ENCODE data around the gene DPYSL4.

- TF ChIP-seq, protein P1, sequence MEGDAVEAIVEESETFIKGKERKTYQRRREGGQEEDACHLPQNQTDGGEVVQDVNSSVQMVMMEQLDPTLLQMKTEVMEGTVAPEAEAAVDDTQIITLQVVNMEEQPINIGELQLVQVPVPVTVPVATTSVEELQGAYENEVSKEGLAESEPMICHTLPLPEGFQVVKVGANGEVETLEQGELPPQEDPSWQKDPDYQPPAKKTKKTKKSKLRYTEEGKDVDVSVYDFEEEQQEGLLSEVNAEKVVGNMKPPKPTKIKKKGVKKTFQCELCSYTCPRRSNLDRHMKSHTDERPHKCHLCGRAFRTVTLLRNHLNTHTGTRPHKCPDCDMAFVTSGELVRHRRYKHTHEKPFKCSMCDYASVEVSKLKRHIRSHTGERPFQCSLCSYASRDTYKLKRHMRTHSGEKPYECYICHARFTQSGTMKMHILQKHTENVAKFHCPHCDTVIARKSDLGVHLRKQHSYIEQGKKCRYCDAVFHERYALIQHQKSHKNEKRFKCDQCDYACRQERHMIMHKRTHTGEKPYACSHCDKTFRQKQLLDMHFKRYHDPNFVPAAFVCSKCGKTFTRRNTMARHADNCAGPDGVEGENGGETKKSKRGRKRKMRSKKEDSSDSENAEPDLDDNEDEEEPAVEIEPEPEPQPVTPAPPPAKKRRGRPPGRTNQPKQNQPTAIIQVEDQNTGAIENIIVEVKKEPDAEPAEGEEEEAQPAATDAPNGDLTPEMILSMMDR (IDR thresholded peaks at IDR 0.05), result no peak
- no peak for TF ChIP-seq EZH2phosphoT487 (IDR thresholded peaks at IDR 0.05)
Measured at GRCh38 chr10:132194726-132195125, 8.0 kb downstream of the DPYSL4 start.
